Right lung (tissue), 5 donors: ENCODE measurements around the gene HSDL2. TPM values are rescaled to one million over a fixed set of nuclear protein-coding genes. Genes with fewer than 3 reads are reported as not detected.
"Not testable (repeated sequence)": the region's sequence is repeated elsewhere in the genome, so short reads cannot be mapped to it uniquely, and the experiment has no call there.

Experiments
- DNase-seq, 2 donors: peaks; one replicate each; pipeline ENCODE4 v3.0.0-alpha.2; 2013
- polyA plus RNA-seq, 5 donors: library from polyadenylated mRNA; unstranded; fragments of 120-200 nt; gene quantifications; one replicate each; pipeline versions ENCODE4 v1.2.1 to v1.2.3, GENCODE V29; 2013; ENCODE audit warnings: inconsistent platforms in 1 of 5, low replicate concordance in 1 of 5; ENCODE audit not compliant: insufficient read length in 5 of 5, insufficient read depth in 1 of 5

The HSDL2 gene
- polyA plus RNA-seq, 5 donors = 45.7 to 69.7 (median 61.9) TPM

DNA sequence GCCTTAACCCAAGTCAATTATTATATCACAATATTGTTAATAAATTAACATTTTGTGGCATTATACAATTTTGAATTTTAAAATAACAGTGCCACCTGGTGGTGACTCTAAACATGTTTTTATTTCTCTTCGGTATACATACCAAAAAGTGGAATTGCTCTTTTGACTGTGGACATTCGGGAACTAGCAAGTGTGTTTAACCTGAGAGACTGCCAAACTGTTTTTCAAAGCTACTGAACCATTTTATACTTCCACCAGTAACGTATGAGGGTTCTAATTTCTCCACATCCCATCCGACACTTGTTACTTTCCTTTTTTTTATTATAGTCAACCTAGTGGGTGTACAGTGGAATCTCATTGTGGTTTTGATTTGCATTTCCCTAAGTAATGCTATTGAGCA, 18.3 kb upstream of the HSDL2 start:
- DNase-seq = no peak

DNA sequence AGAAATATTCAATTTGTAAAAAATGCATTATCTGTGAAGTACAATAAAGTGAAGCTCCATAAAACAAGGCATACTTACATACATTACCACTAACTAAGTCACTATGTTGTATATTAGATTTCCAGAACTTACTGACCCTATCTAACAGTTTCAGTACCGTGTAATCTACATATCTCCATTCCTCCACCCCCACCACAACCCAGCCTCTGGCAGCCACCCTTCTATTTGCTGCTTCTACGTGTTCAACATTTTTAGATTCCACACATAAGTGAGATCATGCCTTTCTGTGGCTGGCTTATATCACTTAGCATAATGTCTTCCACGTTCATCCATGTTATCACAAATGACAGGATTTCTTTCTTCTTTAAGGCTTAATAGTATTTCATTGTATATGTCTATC, 15.1 kb upstream of the HSDL2 start:
- DNase-seq = no peak

DNA sequence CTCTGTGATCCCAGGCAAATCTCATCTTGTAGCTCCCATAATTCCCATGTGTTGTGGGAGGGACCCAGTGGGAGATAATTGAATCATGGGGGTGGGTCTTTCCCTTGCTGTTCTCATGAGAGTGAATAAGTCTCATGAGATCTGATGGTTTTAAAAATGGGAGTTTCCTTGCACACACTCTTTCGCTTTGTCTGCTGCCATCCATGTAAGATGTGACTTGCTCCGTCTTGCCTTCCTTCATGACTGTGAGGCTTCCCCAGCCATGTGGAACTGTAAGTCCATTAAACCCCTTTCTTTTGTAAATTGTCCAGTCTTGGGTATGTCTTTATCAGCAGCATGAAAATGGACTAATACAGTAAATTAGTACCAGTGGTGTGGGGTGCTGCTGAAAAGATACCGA, 14.7 kb upstream of the HSDL2 start:
- not testable (repeated sequence) for DNase-seq

DNA sequence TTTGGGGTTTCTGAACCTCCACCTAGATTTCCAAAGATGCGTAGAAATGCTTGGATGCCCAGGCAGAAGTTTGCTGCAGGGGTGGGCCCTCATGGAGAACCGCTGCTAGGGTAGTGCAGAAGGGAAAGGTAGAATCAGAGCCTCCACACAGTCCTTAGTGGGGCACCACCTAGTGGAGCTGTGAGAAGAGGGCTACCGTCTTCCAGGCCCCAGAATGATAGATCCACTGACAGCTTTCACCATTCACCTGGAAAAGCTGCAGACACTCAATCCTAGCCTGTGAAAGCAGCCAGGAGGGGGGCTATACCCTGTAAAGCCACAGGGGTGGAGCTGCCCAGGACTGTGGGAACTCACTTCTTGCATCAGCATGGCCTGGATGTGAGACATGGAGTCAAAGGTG, 13.3 kb upstream of the HSDL2 start:
- no peak for DNase-seq

DNA sequence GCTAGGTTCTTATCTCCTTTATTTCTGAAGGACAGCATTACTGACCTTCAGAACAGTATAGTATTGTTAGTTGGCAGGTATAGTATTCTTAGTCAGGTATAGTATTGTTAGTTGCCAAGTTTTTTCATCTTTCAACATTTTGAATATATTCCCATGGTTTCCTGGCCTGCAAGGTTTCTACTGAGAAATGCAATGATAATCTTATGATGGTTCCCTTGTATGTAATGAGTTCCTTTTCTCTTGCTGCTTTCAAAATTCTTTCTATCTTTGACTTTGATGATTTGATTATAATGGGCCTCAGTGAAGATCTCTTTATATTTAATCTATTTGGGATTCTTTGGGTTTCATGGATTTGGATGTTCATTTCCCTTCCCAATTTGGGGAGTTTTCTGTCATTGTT, 12.4 kb upstream of the HSDL2 start:
- DNase-seq = no peak

DNA sequence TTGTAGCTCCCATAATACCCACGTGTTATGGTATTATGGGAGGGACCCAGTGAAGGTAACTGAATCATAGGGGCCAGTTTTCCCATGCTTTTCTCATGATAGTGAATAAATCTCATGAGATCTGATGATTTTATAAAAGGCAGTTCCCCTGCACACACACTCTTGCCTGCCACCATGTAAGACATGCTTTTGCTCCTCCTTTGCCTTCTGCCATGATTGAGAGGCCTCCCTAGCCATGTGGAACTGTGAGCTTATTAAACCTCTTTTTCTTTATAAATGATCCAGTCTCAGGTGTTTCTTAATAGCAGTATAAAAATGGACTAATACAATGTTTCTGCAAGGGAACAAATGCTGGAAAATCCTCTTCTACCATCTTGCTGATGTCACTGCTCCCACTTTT, 10.1 kb upstream of the HSDL2 start:
- no peak for DNase-seq

DNA sequence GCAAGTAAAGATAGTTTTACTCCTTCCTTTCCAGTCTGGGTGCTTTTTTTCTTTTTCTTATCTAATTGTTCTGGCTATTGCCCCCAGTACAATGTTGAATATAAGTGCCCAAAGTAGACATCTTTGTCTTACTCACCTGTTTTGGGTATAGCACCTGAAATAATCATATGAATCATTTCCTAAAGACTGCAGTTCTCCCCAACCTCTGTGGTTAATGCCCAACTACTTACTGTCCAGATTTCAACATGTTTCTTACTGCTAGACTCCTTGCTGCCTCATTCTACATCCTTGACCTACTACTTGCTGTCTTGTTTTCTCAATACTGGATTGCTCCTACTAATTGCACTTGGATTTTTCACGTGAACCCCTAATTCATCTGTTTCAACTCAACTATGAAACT, 8.8 kb upstream of the HSDL2 start:
- DNase-seq = no peak

DNA sequence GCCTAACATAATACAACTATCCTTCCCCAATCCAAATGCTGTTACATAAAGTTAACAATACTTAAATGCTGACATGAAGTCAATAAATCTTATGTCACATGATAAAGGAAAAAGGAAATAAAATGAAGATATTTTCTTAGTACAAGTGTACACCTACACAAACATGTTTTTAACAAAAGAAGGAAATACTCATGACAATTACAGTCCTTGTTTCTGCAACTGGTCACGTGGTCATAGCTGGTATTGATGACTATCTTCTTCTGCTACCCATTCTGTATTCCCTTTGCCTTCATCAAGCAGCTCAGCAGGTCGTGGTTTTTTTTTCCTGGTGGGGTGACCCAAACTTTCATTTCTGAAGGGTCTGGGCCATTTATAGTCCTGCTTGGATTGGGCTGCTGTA, 6.2 kb upstream of the HSDL2 start:
- DNase-seq = not testable (repeated sequence)

DNA sequence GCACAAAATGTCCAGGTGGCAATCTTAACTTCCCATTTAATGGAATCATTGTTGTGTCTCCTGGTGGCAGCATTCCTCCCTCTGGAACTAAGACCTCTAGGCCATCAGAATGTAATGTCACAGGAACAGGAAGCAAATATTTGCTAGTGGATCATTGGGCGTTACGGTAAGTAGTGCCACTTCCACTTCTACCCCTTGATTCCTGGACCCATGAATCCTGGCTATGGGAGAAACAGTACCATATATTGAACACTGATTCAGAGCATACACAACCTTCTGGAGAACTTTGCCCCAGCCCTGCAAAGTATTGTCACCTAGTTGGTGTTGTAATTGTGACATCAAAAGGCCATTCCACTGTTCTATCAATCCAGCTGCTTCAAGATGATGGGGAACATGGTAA, 5.7 kb upstream of the HSDL2 start:
- DNase-seq = not testable (repeated sequence)

DNA sequence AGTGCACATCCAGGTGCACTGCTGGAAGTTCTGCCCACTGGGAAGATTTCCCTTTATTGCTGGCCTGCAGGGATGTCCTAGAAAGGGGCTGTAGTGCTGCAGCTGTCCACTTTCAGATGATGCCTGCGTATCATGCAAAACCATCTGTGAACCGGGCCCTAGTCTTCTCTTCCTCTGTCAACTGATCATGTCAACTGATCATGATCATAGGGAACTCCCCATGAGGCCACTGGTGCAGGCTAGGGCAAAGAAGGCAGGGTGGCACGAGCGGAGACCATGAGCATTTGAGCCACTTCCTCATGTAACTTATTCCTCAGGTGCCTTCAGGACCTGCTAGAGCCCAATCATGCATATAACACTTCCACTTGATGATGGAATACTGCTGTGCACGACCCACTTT, 4.5 kb upstream of the HSDL2 start:
- no peak for DNase-seq

DNA sequence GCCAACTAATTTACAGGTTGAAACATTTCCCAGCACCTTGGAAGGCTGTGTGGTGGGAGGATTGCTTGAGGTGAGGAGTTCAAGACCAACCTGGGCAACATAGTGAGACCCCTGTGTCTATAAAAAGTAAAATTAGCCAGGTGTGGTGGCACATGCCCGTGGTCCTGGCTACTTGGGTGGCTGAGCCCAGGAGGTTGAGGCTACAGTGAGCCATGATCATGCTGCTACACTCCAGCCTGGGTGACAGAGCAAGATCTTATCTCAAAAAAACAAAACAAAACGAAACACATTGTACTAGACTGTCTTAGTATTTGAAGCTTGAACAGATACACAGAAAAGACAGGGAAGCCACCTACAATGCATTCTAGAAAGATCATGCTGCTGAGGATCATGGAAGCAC, 2.8 kb upstream of the HSDL2 start:
- no peak for DNase-seq

DNA sequence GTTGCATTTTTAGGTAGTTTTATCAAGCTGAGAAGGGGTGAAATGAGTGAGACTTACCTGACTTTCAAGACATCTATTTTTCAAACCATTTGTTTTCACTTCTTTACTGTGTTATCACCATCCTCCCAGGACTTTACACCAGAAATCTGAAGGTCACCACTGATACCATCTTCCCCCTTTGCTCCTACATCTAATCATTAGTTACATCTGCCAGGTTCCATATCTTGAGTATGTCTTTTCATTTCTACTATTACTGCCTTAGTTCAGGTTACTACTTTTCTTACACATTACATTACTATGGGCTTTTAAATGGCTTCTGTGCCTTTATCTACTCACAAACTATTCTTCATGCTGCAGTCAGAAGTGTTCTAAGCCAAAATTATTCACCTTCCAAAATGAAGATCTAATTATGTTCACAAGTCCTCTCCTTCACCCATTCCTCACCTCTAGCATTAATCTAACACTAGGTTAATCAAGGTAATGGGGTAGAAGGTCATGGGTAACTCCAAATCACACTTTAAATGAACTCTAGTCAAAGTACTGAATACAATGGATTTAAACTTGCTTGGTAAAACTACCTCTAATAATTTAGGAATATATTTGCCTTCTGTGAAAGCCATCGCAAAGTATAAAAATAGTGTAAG, 2.1 kb upstream of the HSDL2 start:
- no peak for DNase-seq

DNA sequence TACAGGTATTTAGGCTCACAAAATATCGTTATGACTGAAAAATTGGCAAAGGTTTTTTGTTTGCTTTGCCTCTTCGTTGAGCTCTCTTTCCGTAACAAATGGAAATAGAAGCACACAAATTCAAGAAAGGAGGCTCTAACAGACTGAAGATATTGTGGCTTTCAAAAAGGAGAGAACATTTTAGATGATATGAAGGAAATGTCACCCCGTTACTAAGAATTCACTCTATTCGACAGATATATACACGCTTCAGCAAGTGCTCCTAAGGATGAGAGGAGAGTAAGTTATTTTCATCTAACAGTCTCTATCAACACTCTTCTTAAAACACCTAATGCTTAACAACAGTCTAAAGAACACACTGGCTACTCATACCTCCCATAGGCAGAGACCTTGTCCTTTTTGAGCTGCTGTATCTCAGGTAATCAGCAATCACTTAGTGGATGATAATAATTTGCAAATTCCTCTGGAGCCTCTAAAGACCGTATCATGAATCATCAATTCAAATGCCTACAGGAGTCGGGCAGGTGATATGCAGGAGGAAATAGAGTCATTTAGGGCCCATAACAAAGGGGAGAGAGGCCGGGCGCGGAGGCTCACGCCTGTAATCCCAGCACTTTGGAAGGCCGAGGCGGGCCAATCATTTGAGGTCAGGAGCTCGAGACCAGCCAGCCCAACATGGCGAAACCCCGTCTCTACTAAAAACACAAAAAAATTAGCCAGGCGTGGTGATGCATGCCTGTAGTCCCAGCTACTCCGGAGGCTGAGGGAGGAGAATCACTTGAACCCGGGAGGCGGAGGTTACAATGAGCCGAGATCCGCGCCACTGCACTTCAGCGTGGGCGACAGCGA, 1.4 kb upstream of the HSDL2 start:
- DNase-seq = no peak

DNA sequence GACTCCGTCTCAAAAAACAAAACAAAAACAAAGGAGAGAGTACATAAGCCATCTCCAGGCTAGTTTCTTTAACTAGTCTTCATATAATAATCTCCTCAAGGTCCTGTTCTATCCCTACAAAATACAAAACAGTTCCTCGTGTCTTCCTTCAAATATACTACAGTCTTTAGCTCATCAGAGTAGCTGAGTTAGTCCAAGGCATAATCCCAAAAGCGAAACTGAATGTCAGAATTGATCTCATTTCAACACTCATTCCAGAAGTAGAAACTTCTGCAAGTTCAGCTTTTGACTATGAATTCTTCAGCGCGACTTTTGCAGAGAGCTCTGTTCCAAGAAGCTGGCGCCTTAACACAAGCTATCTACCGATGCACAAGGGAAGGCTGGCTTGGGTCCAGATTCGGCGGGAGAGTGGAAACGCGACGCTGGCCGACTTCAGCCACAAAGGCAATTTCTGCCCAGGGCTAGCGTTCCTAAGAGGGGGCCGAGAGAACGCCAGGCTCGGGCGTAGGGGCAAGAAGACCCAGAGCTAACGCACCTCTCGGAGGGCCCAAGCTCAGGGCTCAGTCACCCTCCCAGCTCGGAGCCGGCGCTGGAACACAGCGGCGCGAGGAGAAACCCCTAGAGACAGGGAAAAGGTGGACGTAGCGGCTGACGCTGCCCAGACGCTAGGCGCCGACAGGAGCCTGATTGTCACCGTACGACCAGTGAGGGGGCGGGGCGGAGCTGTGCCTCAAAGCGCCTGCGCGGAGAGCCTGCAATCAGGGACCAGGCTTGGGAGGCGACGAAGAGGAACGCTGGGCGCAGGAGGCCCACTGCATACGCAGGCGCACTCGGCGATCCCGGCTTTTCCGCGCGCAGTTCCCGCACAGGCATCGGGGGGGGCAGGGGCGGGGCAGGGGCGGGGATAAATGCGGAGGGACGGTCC, 469 bp upstream of the HSDL2 start:
- peak; percentile 99 for DNase-seq

DNA sequence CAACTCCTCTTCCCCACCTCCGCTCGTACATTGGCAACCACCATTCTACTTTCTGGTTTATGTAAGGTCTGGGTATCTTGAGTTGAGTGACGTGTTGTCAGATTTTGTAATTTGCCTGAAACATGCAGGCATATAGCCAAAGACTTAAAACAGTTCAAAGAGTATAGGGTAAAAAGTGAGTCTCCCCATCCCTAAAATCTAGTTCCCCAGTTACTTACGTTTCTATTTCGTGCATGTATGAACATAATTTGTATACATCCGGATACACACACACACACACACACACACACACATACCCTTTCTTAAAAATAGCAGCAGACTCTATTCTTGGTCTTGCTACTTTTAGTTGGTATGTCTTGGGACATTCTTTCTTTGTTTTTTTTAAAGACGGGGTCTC, 915 bp downstream of the HSDL2 start:
- DNase-seq = peak in 1 of 2 donors; percentile 52

DNA sequence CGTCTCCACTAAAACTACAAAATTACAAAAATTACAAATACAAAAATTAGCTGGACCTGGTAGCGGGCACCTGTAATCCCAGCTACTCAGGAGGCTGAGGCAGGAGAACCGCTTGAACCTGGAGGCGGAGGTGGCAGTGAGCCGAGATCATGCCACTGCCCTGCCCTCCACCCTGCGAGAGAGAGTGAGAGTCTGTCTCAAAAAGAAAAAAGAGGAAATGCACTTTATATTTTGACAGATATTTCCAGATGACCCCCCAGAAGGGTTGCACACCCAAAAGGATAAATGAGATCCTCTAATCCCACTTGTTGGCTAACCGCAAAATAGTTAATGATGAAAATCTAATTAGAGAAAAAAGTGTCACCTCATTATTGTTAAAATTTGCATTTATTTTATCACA, 2.2 kb downstream of the HSDL2 start:
- DNase-seq = no peak

DNA sequence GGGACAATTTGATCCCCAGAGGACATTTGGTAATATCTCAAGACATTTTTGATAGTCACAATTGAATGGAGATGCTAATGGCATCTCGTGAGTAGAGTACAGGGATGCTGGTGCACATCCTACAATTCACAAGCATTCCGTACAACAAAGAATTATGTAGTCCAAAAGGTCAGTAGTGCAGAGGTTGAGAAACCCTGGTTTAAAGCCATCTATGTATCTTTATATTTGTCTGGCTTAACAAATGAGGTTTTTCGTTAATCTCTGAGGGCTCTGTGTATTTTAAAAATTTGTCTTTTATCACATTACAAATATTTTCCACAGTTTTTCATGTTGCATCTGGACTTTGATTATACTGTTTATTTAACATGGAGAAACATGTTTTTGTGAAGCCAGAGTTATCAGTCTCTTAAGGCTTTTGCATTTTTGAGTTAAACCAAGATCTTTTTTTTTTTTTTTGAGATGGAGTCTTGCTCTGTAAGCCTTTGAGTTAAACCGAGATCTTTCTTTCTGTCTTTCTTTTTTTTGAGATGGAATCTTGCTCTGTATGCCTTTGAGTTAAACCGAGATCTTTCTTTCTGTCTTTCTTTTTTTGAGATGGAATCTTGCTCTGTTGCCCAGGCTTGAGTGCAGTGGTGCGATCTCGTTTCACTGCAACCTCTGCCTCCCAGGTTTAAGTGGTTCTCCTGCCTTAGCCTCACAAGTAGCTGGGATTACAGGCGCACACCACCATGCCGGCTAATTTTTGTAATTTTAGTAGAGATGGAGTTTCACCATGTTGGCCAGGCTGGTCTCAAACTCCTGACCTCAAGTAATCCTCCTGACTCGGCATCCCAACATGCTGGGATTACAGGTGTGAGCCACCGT, 2.8 kb downstream of the HSDL2 start:
- no peak for DNase-seq

DNA sequence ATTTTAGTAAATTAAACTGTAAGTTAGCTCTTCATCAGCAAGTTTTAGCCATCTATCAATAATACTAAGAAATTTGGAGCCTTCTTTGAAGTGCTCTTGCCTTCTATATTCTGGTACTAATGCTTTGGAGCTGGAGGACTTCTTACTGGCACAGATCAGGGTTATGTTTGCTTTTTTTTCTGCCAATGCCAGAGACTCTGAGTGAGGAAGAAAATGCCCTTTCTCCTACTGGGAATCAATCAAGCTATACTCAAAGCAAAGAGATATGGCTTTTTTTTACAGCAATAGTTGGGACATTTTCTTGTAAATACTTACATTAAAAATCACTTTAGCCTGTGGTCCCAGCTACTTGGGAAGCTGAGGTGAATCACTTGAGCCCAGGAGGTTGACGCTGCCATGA, 4.3 kb downstream of the HSDL2 start:
- DNase-seq = no peak

DNA sequence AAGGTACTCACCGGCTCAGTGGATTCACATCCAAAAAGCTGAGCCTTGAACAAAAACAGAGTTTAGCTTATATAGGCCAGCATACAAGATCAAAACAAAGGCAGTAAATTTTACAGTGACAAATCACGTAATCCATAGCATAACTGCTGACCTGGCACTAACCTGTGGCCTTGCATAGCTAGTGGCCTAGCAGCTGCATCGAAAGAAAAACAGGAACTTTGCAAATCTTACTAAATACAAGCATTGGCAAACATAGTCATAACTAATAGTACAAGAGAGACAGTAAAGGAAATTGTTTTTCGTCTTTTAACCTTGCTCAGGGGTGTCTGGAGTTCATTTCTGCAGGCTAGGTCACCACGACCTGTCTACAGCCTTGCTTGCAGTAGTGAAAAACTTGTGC, 4.8 kb downstream of the HSDL2 start:
- no peak for DNase-seq

DNA sequence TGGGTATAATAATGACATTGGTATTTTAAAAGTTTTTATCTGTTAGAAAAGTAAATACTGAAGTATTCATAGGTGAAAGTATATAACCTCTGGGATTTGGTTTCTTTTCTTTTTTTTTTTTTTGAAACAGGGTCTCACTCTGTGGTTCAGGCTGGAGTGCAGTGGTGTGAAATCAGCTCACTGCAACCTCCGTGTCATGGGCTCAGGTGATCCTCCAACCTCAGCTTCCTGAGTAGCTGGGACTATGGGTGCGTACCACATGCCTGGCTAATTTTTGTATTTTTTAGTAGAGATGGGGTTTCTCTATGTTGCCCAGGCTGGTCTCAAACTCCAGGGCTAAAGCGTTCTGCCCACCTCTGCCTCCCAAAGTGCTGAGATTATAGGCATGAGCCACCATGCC, 7.2 kb downstream of the HSDL2 start:
- DNase-seq = no peak

DNA sequence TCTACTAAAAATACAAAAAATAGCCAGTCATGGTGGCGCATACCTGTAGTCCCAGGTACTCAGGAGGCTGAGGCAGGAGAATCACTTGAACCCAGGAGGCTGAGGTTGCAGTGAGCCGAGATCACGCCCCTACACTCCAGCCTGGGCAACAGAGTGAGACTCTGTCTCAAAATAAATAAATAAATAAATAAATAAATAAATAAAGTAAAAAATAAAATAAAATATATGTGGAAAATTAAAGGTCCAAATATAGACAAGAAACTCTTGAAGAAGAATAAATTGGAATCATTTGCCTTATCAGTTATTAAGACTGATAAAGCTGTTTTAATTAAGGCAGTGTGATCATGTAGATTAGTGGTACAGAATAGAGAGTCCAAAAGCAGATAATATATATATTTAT, 10.0 kb downstream of the HSDL2 start:
- DNase-seq = not testable (repeated sequence)
